ENCODE results near the gene DCAF15. TPM values are rescaled to one million over a fixed set of nuclear protein-coding genes. Genes with fewer than 3 reads are reported as not detected.

The DCAF15 gene
- total and polyA plus RNA-seq, 2 experiments from 2014 or later: 39.5 to 81.3 TPM

DNA sequence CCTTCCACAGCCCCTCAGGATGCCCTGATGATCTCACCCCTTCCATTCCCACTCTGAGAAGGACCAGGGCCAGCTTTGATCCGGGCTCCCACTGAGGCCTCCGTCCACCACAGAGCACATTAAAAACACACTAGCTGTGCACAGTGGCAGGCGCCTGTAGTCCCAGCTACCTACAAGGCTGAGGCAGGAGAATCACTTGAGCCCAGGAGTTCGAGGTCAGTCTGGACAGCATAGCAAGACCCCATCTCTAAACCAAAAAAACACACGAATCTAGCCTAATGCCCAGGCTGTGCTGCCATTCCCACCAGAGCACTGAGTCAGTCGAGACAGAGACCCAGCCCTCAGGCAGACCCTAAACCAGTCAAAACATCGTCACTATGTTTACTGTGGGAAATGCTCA, 39.7 kb downstream of the DCAF15 start:
- H3K9me2 ChIP-seq (ENCODE audit: insufficient read depth): no peaks in the 10 kb centered on the region
- H4K20me1 ChIP-seq (replicated peaks; ENCODE audit: insufficient read depth): no peaks in the 10 kb centered on the region
- H3F3A ChIP-seq (replicated peaks; ENCODE audit: low read depth): 0 out of 2 replicates have a peak, but pooled peaks cover 2% of the 10 kb centered on the region
- no peak overlapping the region for H3K4me3 Mint-ChIP-seq
- peaks cover 31% of the 10 kb centered on the region for H3K4me1 Mint-ChIP-seq
- DNase-seq (ENCODE audit: low spot score): no peak
- H3K79me2 ChIP-seq (replicated peaks; ENCODE audit: insufficient read depth): no peaks in the 10 kb centered on the region
- no peak overlapping the region for H3K27ac ChIP-seq (ENCODE audit: low read depth)
- peaks cover 23% of the 10 kb centered on the region for H3K36me3 Mint-ChIP-seq (ENCODE audit: low read depth)
- no peaks in the 10 kb centered on the region; the same call in 2 of the 3 replicates for H3K9me3 Mint-ChIP-seq
- H2AFZ ChIP-seq: no peak overlapping the region
- ATAC-seq: no peak
- H3K27ac Mint-ChIP-seq: no peak overlapping the region
- peaks cover 19% of the 10 kb centered on the region for H3K27me3 Mint-ChIP-seq (ENCODE audit: insufficient read depth, low read depth, poor library complexity)
- TF ChIP-seq, protein P1, sequence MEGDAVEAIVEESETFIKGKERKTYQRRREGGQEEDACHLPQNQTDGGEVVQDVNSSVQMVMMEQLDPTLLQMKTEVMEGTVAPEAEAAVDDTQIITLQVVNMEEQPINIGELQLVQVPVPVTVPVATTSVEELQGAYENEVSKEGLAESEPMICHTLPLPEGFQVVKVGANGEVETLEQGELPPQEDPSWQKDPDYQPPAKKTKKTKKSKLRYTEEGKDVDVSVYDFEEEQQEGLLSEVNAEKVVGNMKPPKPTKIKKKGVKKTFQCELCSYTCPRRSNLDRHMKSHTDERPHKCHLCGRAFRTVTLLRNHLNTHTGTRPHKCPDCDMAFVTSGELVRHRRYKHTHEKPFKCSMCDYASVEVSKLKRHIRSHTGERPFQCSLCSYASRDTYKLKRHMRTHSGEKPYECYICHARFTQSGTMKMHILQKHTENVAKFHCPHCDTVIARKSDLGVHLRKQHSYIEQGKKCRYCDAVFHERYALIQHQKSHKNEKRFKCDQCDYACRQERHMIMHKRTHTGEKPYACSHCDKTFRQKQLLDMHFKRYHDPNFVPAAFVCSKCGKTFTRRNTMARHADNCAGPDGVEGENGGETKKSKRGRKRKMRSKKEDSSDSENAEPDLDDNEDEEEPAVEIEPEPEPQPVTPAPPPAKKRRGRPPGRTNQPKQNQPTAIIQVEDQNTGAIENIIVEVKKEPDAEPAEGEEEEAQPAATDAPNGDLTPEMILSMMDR (conservative IDR thresholded peaks at IDR 0.05; ENCODE audit: low read depth in 2 of 2): no peak
- no peak for TF ChIP-seq CREB1 (CRISPR knock-in tag; IDR thresholded peaks at IDR 0.05; ENCODE audit: low read depth)
- TF ChIP-seq ZNF331 (CRISPR knock-in tag; IDR thresholded peaks at IDR 0.05; ENCODE audit: low read depth): no peak
- no peak for TF ChIP-seq STAT1 (IDR thresholded peaks at IDR 0.05; ENCODE audit: unreplicated experiment)
- no peak for TF ChIP-seq POLR2AphosphoS5 (IDR thresholded peaks at IDR 0.05; ENCODE audit: low read depth)
- TF ChIP-seq JUNB (IDR thresholded peaks at IDR 0.05; ENCODE audit: unreplicated experiment): no peak
- H3K4me2 ChIP-seq: no peak overlapping the region
- H3K27me3 ChIP-seq (ENCODE audit: insufficient read depth): no peaks in the 10 kb centered on the region
- H3K36me3 ChIP-seq (ENCODE audit: insufficient read depth): no peaks in the 10 kb centered on the region
- H3K4me1 ChIP-seq (ENCODE audit: insufficient read depth): peaks cover 18% of the 10 kb centered on the region
- no peak overlapping the region for H3K4me3 ChIP-seq

DNA sequence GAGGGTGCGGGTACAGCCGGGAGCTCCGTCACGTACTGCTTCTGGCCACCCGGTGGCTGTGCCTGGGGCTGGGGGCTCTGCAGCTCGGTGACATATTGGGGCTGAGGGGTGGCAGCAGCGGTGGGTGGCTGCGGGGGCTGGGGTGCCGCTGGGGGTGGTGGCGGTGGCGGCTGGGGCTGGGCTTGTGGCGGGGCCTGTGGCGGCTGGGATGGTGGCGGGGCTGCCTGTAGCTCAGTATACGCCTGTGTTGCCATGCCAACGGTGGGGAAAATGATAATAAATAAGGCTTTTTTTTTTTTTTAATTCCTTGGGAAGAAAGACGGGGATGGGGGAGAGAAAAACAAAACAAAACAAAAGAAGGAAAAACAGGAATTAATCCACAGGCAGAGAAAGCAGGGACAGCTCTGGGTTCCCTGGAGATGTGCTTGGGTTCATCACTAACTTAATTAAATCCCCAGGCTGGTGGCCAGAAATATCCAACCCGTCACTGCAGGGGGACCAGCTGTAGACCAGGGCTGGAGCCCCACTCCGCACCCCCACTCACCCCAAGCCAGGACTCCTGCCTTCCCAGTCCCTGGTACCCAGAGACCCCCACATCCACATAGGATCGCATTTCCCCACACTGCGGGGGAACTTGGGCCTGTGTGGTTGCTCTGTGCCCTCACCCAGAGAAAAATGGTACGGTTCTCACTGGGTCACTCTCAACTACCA, 41.4 kb downstream of the DCAF15 start:
- Histone ChIP-seq H3K36me3 (ENCODE audit: insufficient read depth) (no peaks in the 10 kb centered on the region), H3K79me2 (replicated peaks; ENCODE audit: insufficient read depth) (peaks cover 3% of the 10 kb centered on the region; the same call in 1 of the 2 replicates), H3K4me2 (no peak overlapping the region), H4K20me1 (replicated peaks; ENCODE audit: insufficient read depth) (no peaks in the 10 kb centered on the region), H3K27ac (ENCODE audit: low read depth) (no peak overlapping the region), H3K9me2 (ENCODE audit: insufficient read depth) (no peaks in the 10 kb centered on the region), H3K27me3 (ENCODE audit: insufficient read depth) (no peaks in the 10 kb centered on the region), H3K4me1 (ENCODE audit: insufficient read depth) (peaks cover 7% of the 10 kb centered on the region; the same call in 1 of the 2 replicates), H2AFZ (no peak overlapping the region), H3F3A (replicated peaks; ENCODE audit: low read depth) (0 out of 2 replicates have a peak, but pooled peaks cover 2% of the 10 kb centered on the region), H3K4me3 (no peak overlapping the region)
- Mint-ChIP-seq H3K4me1 (peaks cover 16% of the 10 kb centered on the region), H3K4me3 (no peak overlapping the region), H3K36me3 (ENCODE audit: low read depth) (peaks cover 31% of the 10 kb centered on the region), H3K27ac (0 out of 2 replicates have a peak overlapping the region, but pooled peaks have one; percentile 40), H3K27me3 (ENCODE audit: insufficient read depth, low read depth, poor library complexity) (peaks cover 11% of the 10 kb centered on the region), H3K9me3 (peaks cover 9% of the 10 kb centered on the region; the same call in 2 of the 3 replicates)
- no peak for DNase-seq (ENCODE audit: low spot score)
- ATAC-seq: no peak
- TF ChIP-seq EZH2phosphoT487 (IDR thresholded peaks at IDR 0.05; ENCODE audit: unreplicated experiment) (no peak), ZNF331 (CRISPR knock-in tag; IDR thresholded peaks at IDR 0.05; ENCODE audit: low read depth) (no peak), STAT1 (IDR thresholded peaks at IDR 0.05; ENCODE audit: unreplicated experiment) (no peak), CREB1 (CRISPR knock-in tag; IDR thresholded peaks at IDR 0.05; ENCODE audit: low read depth) (no peak), POLR2AphosphoS5 (IDR thresholded peaks at IDR 0.05; ENCODE audit: low read depth) (no peak), JUNB (IDR thresholded peaks at IDR 0.05; ENCODE audit: unreplicated experiment) (no peak), ZNF114 (CRISPR knock-in tag; IDR thresholded peaks at IDR 0.05) (no peak), EZH2 (IDR thresholded peaks at IDR 0.05; ENCODE audit: low read depth, unreplicated experiment) (no peak)
- TF ChIP-seq, protein P1 (conservative IDR thresholded peaks at IDR 0.05; ENCODE audit: low read depth in 2 of 2): no peak
- TF ChIP-seq, protein P2, sequence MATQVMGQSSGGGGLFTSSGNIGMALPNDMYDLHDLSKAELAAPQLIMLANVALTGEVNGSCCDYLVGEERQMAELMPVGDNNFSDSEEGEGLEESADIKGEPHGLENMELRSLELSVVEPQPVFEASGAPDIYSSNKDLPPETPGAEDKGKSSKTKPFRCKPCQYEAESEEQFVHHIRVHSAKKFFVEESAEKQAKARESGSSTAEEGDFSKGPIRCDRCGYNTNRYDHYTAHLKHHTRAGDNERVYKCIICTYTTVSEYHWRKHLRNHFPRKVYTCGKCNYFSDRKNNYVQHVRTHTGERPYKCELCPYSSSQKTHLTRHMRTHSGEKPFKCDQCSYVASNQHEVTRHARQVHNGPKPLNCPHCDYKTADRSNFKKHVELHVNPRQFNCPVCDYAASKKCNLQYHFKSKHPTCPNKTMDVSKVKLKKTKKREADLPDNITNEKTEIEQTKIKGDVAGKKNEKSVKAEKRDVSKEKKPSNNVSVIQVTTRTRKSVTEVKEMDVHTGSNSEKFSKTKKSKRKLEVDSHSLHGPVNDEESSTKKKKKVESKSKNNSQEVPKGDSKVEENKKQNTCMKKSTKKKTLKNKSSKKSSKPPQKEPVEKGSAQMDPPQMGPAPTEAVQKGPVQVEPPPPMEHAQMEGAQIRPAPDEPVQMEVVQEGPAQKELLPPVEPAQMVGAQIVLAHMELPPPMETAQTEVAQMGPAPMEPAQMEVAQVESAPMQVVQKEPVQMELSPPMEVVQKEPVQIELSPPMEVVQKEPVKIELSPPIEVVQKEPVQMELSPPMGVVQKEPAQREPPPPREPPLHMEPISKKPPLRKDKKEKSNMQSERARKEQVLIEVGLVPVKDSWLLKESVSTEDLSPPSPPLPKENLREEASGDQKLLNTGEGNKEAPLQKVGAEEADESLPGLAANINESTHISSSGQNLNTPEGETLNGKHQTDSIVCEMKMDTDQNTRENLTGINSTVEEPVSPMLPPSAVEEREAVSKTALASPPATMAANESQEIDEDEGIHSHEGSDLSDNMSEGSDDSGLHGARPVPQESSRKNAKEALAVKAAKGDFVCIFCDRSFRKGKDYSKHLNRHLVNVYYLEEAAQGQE (IDR thresholded peaks at IDR 0.05; ENCODE audit: unreplicated experiment): no peak
- TF ChIP-seq, protein P3, sequence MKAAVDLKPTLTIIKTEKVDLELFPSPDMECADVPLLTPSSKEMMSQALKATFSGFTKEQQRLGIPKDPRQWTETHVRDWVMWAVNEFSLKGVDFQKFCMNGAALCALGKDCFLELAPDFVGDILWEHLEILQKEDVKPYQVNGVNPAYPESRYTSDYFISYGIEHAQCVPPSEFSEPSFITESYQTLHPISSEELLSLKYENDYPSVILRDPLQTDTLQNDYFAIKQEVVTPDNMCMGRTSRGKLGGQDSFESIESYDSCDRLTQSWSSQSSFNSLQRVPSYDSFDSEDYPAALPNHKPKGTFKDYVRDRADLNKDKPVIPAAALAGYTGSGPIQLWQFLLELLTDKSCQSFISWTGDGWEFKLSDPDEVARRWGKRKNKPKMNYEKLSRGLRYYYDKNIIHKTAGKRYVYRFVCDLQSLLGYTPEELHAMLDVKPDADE (IDR thresholded peaks at IDR 0.05): no peak

Measured in GM23338 (cell line).